Lower leg skin (tissue), 4 donors: ENCODE results near the gene NOS3. TPM values are rescaled to one million over a fixed set of nuclear protein-coding genes. Genes with fewer than 3 reads are reported as not detected.

ENCODE experiments used
- DNase-seq, 2 donors: peaks; one replicate each; pipeline ENCODE4 v3.0.0-alpha.2; 2019; ENCODE audit warnings: low spot score in 2 of 2
- H3K4me3 ChIP-seq: fragments of 200-600 bp; sonication (generic); 2 replicates; pipeline ENCODE4 v1.5.1; 2017; ENCODE audit warnings: mild to moderate bottlenecking, low read depth; ENCODE audit not compliant: poor library complexity, severe bottlenecking
- POLR2A ChIP-seq, 2 donors: fragments of 450-650 bp; IDR thresholded peaks; one replicate each; pipeline ENCODE4 v1.6.1; 2016 to 2017; ENCODE audit warnings: antibody characterized with exemption in 2 of 2, mild to moderate bottlenecking in 1 of 2, moderate library complexity in 1 of 2
- WGBS, 2 donors: methylation state at CpG; one replicate each; pipeline ENCODE4 v1.1.5; 2018; 5-methylcytosine and 5-hydroxymethylcytosine counted together
- intact Hi-C: fragments of 100-400 bp; cut with DNase I; formaldehyde crosslinking; loops from one replicate; pipeline ENCODE4 v1.15.0; 2023; ENCODE audit warnings: low total_unique reads
- total RNA-seq, 4 donors: library from RNA; depleted of rRNA; stranded (reverse); fragments of >200 nt; gene quantifications; one replicate each; pipeline ENCODE4 v1.1.0, GENCODE V29; 2016
- TF ChIP-seq, protein P1 (sequence below), 3 donors: fragments of 450-650 bp; IDR thresholded peaks; one replicate each; pipeline ENCODE4 v1.5.1; 2016; ENCODE audit warnings: antibody characterized with exemption in 3 of 3, mild to moderate bottlenecking in 3 of 3, moderate library complexity in 2 of 3

The NOS3 gene
- total RNA-seq, 4 donors from 2014 or later: 4.0 to 8.9 (median 5.8) TPM

DNA sequence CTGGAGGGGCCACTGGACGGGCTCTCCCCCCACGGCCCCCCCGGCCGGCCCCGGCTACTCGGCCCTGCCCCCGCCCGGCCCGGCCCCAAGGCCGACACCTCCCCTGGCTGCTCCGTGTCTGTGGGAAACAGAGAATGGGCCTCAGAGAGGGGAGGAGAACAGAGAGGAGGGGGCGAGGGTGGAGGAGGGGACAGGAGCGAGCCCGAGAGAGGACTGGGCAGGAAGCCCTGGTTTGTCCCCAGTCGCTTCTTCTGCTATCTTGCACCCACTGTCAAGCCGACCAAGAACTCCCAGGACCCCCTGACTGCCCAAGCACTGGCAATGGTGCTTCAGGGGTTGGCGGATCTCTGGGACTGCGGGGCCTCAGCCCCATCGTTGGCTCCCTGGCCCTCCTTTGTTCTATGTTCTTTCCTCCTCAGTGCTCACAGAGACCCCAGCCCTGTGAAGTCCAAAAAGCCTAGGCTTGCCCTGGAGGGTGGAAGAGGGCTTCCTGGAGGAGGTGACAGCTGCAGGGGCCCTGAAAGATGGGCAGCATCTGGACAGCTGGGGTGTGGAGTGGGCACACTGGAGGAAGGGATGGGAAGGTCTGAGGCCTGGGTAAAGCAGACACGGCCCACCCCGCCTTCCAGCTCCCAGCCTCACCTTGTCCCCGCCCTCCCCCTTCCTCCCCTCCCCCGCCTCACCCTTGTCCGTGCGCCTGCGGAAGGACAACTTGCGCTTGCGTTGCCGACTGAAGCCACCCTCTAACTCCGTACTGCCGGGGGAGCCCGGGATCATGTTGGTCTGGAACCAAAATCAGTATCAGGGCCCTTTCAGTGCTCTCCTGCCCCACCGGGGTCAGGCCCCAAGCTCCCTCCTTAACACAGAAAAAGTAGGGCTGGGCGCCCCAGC is 42.8 kb upstream of the NOS3 start:
- peak in 1 of 2 donors; percentile 42 for DNase-seq
- TF ChIP-seq, protein P1, sequence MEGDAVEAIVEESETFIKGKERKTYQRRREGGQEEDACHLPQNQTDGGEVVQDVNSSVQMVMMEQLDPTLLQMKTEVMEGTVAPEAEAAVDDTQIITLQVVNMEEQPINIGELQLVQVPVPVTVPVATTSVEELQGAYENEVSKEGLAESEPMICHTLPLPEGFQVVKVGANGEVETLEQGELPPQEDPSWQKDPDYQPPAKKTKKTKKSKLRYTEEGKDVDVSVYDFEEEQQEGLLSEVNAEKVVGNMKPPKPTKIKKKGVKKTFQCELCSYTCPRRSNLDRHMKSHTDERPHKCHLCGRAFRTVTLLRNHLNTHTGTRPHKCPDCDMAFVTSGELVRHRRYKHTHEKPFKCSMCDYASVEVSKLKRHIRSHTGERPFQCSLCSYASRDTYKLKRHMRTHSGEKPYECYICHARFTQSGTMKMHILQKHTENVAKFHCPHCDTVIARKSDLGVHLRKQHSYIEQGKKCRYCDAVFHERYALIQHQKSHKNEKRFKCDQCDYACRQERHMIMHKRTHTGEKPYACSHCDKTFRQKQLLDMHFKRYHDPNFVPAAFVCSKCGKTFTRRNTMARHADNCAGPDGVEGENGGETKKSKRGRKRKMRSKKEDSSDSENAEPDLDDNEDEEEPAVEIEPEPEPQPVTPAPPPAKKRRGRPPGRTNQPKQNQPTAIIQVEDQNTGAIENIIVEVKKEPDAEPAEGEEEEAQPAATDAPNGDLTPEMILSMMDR (IDR thresholded peaks at IDR 0.05): no peak
- no peak for TF ChIP-seq POLR2A (IDR thresholded peaks at IDR 0.05)
- intact Hi-C loops: no loop called here
- H3K4me3 ChIP-seq: no peak overlapping the region
- 41 to 42% methylated on average over 25 to 28 of the region's 34 CpGs for WGBS, 2 donors

DNA sequence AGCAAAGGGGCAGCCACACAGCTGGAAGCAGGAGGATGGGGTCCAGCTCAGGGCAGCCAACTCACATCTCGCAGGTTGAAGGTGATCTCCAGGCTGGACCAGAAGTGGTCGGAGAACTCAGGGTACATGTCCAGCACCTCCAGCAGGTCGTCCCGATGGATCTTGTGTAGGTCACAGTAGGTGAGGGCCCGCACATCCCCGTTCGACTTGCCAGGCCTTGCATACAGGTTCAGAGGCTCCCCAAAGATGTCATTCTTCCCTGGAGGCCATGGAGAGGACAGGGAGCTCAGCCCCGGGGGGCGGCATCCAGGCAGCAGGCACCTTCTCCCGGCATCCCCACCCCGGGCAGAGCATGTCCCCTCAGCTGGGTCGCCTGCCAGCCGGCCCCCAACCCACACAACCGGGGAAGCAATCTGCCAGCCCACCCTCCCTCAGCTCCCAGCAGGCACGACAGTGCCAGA is 42.0 kb upstream of the NOS3 start:
- WGBS, 2 donors: 78 to 88% methylated on average over 10 to 14 of the region's 15 CpGs
- intact Hi-C loops: no loop called here
- TF ChIP-seq, protein P1 (IDR thresholded peaks at IDR 0.05): no peak
- no peak for TF ChIP-seq POLR2A (IDR thresholded peaks at IDR 0.05)
- peak in 1 of 2 donors; percentile 81 for DNase-seq
- H3K4me3 ChIP-seq: no peak overlapping the region

DNA sequence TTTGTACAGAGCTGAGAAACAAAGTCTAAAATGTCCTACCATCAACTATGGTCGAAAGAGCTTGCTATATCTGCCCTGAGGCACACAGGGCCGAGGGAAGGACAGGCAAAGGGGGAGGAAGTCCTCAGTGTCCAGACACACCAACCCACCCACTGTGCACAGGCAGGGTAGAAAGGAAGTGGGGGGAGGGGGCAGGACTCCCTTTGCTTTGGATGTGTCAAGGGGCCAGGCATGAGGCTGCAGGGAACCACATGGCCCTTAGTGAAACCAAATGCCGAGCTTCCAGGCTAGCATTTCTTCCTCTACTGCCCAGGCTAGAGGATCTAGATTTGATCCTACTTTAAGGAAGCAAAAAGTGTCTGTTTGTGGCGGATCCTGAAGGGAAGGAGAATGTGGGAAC is 41.3 kb upstream of the NOS3 start:
- 76 to 83% methylated on average over 4 of the region's 4 CpGs for WGBS, 2 donors
- intact Hi-C loops: no loop called here
- TF ChIP-seq POLR2A (IDR thresholded peaks at IDR 0.05): no peak
- TF ChIP-seq, protein P1 (IDR thresholded peaks at IDR 0.05): no peak
- DNase-seq: peak in 1 of 2 donors; percentile 46
- H3K4me3 ChIP-seq: no peak overlapping the region

DNA sequence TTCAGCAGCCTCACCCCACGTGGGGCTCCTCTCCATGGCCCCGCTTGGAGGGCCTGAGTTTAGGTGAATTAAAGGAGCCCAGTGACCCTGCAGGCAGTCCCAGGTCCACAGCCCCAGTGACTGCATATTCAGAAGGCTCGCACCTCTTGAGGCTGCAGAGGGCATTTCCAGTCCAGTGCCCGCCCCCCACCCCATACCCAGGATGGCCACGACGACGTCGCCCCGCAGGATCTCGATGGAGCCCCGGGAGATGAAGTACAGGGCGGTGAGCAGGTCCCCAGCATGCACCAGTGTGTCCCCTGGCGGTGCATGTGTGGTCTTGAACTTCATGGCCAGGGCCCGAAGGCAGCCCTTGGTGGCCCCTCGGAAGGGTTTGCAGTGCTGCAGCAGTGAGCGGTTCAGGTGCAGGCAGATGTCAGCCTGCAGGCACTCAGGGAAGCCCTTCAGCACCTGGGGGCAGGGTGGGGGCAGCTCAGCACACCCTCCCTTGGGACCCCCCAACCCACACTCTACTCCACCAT is 40.8 kb upstream of the NOS3 start:
- no peak for TF ChIP-seq POLR2A (IDR thresholded peaks at IDR 0.05)
- TF ChIP-seq, protein P1 (IDR thresholded peaks at IDR 0.05): no peak
- H3K4me3 ChIP-seq: no peak overlapping the region
- DNase-seq: peak in 1 of 2 donors; percentile 68
- WGBS, 2 donors: 83 to 84% methylated on average over 15 to 16 of the region's 16 CpGs
- intact Hi-C loops: no loop called here

DNA sequence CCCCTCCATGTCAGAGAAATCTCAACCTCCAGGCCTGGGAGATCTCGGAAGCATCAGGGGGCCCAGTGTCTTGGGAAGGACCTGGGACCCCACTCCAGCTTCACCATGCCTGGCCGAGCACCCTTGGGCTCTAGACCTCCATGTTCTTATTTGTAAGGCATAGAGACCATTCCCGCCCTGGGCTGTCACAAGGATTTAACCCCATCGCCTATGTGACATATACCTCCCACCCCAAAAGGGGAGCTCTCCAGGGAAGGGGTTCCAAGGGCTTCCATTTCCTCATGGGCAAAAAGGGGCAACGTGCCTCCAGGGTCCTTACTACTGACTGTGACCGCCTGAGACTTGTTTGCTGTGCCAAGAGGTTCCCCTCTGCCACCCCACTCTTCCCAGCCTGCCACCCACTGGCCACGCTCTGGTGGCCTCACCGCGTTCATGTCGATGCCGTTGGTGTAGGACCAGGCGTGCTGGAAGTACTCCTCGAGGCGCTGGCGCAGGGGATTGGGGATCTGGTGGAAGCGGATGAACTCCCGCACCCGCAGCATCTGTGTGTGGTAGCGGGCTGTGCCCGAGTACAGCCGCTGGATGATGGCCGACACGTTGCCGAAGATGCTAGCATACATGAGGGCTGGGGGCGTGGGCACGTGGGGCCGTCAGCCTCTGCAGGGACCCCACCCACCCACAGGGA is 40.2 kb upstream of the NOS3 start:
- DNase-seq: no peak
- intact Hi-C loops: no loop called here
- 92 to 93% methylated on average over 26 to 27 of the region's 27 CpGs for WGBS, 2 donors
- no peak overlapping the region for H3K4me3 ChIP-seq
- no peak for TF ChIP-seq POLR2A (IDR thresholded peaks at IDR 0.05)
- TF ChIP-seq, protein P1 (IDR thresholded peaks at IDR 0.05): no peak
